Measurements from ENCODE around the gene C17orf58.

The C17orf58 gene

GRCh38 chr17:67980456-67980855 is 15.8 kb downstream of the C17orf58 start:
- TF ChIP-seq TCF12 (IDR thresholded peaks at IDR 0.05; ENCODE audit: low read depth) (no peak), EGR1 (IDR thresholded peaks at IDR 0.05) (no peak)
- TF ChIP-seq, protein P1, sequence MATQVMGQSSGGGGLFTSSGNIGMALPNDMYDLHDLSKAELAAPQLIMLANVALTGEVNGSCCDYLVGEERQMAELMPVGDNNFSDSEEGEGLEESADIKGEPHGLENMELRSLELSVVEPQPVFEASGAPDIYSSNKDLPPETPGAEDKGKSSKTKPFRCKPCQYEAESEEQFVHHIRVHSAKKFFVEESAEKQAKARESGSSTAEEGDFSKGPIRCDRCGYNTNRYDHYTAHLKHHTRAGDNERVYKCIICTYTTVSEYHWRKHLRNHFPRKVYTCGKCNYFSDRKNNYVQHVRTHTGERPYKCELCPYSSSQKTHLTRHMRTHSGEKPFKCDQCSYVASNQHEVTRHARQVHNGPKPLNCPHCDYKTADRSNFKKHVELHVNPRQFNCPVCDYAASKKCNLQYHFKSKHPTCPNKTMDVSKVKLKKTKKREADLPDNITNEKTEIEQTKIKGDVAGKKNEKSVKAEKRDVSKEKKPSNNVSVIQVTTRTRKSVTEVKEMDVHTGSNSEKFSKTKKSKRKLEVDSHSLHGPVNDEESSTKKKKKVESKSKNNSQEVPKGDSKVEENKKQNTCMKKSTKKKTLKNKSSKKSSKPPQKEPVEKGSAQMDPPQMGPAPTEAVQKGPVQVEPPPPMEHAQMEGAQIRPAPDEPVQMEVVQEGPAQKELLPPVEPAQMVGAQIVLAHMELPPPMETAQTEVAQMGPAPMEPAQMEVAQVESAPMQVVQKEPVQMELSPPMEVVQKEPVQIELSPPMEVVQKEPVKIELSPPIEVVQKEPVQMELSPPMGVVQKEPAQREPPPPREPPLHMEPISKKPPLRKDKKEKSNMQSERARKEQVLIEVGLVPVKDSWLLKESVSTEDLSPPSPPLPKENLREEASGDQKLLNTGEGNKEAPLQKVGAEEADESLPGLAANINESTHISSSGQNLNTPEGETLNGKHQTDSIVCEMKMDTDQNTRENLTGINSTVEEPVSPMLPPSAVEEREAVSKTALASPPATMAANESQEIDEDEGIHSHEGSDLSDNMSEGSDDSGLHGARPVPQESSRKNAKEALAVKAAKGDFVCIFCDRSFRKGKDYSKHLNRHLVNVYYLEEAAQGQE (IDR thresholded peaks at IDR 0.05; ENCODE audit: low read depth) = no peak

- TF ChIP-seq RAD21 (IDR thresholded peaks at IDR 0.05; ENCODE audit: low read depth) = no peak
- no peak for TF ChIP-seq EP300 (IDR thresholded peaks at IDR 0.05; ENCODE audit: borderline replicate concordance)
- TF ChIP-seq FOXM1 (IDR thresholded peaks at IDR 0.05; ENCODE audit: borderline replicate concordance, low read depth) = no peak
- TF ChIP-seq, protein P1 (IDR thresholded peaks at IDR 0.05; ENCODE audit: low read depth) = no peak
- no peak for TF ChIP-seq CEBPB (IDR thresholded peaks at IDR 0.05)
- TF ChIP-seq TCF12 (IDR thresholded peaks at IDR 0.05; ENCODE audit: low read depth) = no peak
- no peak for TF ChIP-seq USF1 (IDR thresholded peaks at IDR 0.05)
- no peak for TF ChIP-seq EGR1 (IDR thresholded peaks at IDR 0.05)
- no peak for TF ChIP-seq NFIC (IDR thresholded peaks at IDR 0.05)
- TF ChIP-seq ZBTB7A (IDR thresholded peaks at IDR 0.05; ENCODE audit: low read depth) = no peak
- TF ChIP-seq YY1 (IDR thresholded peaks at IDR 0.05; ENCODE audit: low read depth) = no peak
- TF ChIP-seq MAX (IDR thresholded peaks at IDR 0.05) = no peak
Measured at GRCh38 chr17:67974598-67975066, 21.6 kb downstream of the C17orf58 start.

GRCh38 chr17:67974185-67974584 is 22.1 kb downstream of the C17orf58 start:
- TF ChIP-seq NFIC (IDR thresholded peaks at IDR 0.05) (no peak), TAF1 (IDR thresholded peaks at IDR 0.05; ENCODE audit: low read depth) (no peak), FOXM1 (IDR thresholded peaks at IDR 0.05; ENCODE audit: borderline replicate concordance, low read depth) (no peak), CREB1 (IDR thresholded peaks at IDR 0.05; ENCODE audit: low read depth) (no peak), TCF12 (IDR thresholded peaks at IDR 0.05; ENCODE audit: low read depth) (no peak), USF1 (IDR thresholded peaks at IDR 0.05) (no peak), CEBPB (IDR thresholded peaks at IDR 0.05) (no peak)

DNA sequence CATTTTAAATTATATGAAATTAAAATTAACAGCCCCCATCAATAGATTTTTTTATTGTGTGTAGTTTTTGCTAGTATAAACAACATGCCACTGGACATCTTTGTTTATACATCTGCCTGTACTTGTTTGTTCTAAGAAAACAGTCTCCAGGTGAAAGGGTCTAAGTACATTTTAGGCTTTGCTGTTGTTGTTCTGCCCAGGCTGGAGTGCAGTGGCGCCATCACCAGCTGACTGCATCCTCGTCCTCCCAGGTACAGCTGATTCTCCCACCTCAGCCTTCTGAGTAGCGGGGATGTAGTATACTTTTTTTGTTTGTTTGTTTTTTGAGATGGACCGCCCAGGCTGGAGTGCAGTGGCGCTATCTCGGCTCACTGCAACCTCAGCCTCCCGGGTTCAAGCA is 25.5 kb downstream of the C17orf58 start:
- TF ChIP-seq MAX (IDR thresholded peaks at IDR 0.05) (no peak), TAF1 (IDR thresholded peaks at IDR 0.05; ENCODE audit: low read depth) (no peak), CREB1 (IDR thresholded peaks at IDR 0.05; ENCODE audit: low read depth) (no peak), YY1 (IDR thresholded peaks at IDR 0.05; ENCODE audit: low read depth) (no peak)

GRCh38 chr17:67963145-67963572 is 33.1 kb downstream of the C17orf58 start:
- TF ChIP-seq RAD21 (IDR thresholded peaks at IDR 0.05; ENCODE audit: low read depth) = peak; percentile 48

DNA sequence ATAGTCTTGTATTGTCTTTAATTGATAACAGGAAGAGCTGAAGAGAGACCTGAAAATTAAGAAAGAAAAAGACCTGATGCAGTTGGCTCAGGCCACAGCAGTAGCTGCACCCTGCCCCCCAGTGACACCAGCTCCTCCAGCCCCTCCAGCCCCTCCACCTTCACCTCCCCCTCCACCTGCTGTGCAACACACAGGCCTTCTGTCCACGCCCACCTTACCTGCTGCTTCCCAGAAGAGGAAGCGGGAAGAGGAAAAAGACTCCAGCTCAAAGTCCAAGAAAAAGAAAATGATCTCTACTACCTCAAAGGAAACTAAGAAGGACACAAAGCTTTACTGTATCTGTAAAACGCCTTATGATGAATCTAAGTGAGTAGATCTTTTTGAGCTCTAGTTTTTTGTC is 36.8 kb downstream of the C17orf58 start:
- no peak for TF ChIP-seq CEBPB (IDR thresholded peaks at IDR 0.05)
- TF ChIP-seq FOXM1 (IDR thresholded peaks at IDR 0.05; ENCODE audit: borderline replicate concordance, low read depth) = no peak
- TF ChIP-seq CREB1 (IDR thresholded peaks at IDR 0.05; ENCODE audit: low read depth) = no peak
- TF ChIP-seq ZBTB7A (IDR thresholded peaks at IDR 0.05; ENCODE audit: low read depth) = no peak
- no peak for TF ChIP-seq EGR1 (IDR thresholded peaks at IDR 0.05)
- TF ChIP-seq USF1 (IDR thresholded peaks at IDR 0.05) = no peak
- TF ChIP-seq TCF12 (IDR thresholded peaks at IDR 0.05; ENCODE audit: low read depth) = no peak
- no peak for TF ChIP-seq NFIC (IDR thresholded peaks at IDR 0.05)
- no peak for TF ChIP-seq TEAD4 (IDR thresholded peaks at IDR 0.05)
- TF ChIP-seq RAD21 (IDR thresholded peaks at IDR 0.05; ENCODE audit: low read depth) = no peak
- no peak for TF ChIP-seq TAF1 (IDR thresholded peaks at IDR 0.05; ENCODE audit: low read depth)

DNA sequence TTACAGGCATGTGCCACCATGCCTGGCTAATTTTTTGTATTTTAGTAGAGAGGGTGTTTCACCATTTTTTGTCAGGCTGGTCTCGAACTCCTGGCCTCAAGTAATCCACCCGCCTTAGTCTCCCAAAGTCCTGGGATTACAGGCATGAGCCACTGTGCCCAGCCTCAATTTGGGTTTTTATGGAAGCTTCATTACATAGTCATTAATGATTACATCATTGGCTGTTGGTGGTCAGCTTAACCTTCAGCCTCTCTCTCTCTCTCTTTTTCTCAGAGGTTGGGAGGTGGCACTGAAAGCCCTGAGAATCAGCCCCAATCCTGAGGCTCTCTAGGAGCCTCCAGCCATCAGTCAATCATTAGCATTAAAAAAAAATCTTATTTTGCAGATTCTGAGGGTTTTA is 45.3 kb downstream of the C17orf58 start:
- no peak for TF ChIP-seq TEAD4 (IDR thresholded peaks at IDR 0.05)
- TF ChIP-seq EGR1 (IDR thresholded peaks at IDR 0.05) = no peak
- TF ChIP-seq CEBPB (IDR thresholded peaks at IDR 0.05) = no peak
- no peak for TF ChIP-seq MAX (IDR thresholded peaks at IDR 0.05)
- no peak for TF ChIP-seq TAF1 (IDR thresholded peaks at IDR 0.05; ENCODE audit: low read depth)
- TF ChIP-seq, protein P1 (IDR thresholded peaks at IDR 0.05; ENCODE audit: low read depth) = no peak
- TF ChIP-seq FOXM1 (IDR thresholded peaks at IDR 0.05; ENCODE audit: borderline replicate concordance, low read depth) = no peak
- no peak for TF ChIP-seq YY1 (IDR thresholded peaks at IDR 0.05; ENCODE audit: low read depth)
- no peak for TF ChIP-seq USF1 (IDR thresholded peaks at IDR 0.05)
- TF ChIP-seq NFIC (IDR thresholded peaks at IDR 0.05) = no peak
- no peak for TF ChIP-seq CREB1 (IDR thresholded peaks at IDR 0.05; ENCODE audit: low read depth)
- TF ChIP-seq RAD21 (IDR thresholded peaks at IDR 0.05; ENCODE audit: low read depth) = no peak
- TF ChIP-seq ZBTB7A (IDR thresholded peaks at IDR 0.05; ENCODE audit: low read depth) = no peak
- TF ChIP-seq EP300 (IDR thresholded peaks at IDR 0.05; ENCODE audit: borderline replicate concordance) = no peak
- TF ChIP-seq TCF12 (IDR thresholded peaks at IDR 0.05; ENCODE audit: low read depth) = no peak
